Limb (tissue), 2 donors: Measurements from ENCODE around the gene RAP1B.

ENCODE experiments used
- DNase-seq, 2 donors: peaks; one replicate each; pipeline ENCODE4 v3.0.0-alpha.2; 2016; ENCODE audit errors: extremely low spot score in 2 of 2

The RAP1B gene

DNA sequence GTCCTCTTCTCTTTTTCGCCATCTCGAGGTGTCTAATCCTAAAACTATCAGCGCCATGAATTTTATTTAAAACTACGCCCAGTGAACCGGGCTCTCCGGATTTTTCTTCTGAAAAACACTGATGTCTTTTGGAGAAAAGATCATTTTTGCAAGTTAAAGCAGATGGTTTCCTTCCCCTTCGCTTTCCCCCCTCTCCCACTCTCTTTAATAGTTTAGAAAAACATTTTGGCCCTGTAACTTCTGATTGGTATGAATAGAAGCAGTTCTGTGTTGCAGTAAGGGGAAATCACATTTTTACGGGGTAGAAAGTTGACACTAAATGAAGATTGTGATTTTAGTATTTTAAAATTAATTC lies 1.1 kb downstream of the RAP1B start:
- no peak for DNase-seq

GRCh38 chr12:68612202-68612601 lies 1.5 kb downstream of the RAP1B start:
- no peak for DNase-seq

DNA sequence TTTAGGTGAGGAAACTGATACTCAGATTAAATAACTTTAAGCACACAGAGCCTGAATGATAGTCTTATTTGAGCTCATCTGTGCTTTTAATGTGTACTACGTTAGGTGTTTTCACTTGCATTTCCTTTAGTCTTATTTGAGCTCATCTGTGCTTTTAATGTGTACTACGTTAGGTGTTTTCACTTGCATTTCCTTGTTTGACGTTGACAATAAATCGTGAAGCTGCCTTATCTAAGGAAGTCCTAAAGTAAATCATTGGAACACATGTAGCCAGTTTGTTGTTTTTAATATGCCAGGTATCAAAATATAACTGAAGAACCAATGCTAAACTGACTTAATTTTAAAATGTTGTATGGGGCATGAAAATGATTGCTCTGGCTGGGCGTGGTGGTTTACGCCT lies 2.0 kb downstream of the RAP1B start:
- DNase-seq = no peak

DNA sequence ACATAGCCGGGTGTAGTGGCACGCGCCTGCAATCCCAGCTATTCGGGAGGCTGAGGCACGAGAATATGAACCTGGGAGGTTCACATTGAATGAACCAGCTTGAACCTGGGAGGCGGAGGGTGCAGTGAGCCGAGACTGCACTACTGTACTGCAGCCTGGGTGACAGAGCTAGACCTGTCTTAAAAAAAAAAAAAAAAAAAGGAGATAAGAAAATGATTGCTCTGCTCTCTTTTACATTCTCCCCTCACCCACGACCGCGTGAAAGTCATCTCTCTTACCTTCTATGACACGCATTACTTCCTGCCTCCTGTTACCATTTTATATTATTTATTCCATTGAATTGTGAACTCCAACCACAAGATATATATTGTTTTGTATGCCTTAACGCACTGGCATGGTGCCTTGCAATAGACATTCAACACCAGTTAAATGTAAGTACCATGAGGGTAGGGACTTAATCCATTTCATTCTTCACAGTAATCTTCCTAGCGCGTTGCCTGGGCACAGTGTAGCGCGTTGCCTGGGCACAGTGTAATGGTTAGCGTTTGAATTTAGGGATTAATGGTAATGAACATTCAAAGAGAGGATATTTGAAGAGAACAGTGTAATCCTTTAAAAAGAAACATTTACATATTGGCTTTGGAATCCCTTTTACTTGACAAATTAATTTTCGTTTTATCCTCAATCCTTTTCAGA lies 2.7 kb downstream of the RAP1B start:
- DNase-seq = no peak

- no peak for DNase-seq
Measured at GRCh38 chr12:68614105-68614679, 3.5 kb downstream of the RAP1B start.

DNA sequence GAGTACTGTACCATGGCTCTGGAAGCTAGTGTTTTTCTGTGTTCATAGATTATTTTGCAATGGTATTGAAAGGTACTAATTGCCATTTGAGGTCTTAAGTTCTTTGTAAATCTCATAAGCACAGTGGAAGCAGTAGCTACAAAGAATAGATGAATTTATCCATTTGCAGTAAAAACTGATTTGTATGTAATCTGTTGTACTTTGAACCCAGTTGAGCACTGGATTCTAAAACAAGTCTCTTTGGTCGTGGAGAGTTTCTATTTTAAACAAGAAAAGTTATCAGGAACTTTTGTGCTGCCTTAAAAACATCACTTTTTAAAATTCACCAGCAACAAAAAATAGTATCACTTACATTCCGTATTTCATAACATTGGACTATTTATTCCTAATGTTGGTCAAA lies 4.1 kb downstream of the RAP1B start:
- DNase-seq = no peak

DNA sequence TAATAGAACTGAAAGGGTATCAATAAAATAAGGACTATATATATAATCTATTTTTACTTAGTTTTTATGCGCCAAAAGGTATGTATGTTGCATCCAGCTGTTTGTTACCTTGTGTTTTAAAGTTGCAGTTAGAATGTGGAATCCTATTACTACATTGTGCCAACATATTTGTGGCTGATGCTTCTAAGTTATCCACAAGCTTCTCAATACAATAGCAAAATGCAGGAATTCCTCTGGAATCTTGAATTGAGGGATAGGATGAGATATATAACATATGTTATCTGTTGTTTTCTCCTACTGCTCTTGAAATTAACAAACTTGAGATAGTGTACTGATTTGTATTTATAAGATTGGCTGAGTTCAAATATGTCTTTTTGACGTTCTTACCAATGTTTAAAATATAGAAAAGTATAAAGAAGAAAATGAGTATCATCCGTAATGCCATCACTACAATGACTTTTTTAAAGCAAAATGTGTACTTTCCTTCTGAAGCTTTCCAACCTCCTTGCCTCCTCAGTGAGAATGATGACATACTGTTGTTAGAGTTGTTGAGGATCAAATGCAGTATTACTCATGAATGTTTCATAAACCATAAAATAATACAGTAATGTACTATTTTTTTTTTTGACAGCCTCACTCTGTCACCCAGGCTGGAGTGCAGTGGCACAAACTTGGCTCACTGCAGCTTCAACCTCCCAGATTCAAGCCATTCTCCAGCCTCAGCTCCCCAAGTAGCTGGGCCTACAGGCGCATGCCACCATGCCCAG lies 6.6 kb downstream of the RAP1B start:
- DNase-seq = no peak

GRCh38 chr12:68619541-68619940 lies 8.8 kb downstream of the RAP1B start:
- no peak for DNase-seq

- no peak for DNase-seq
Measured at GRCh38 chr12:68620519-68621471, 10.1 kb downstream of the RAP1B start.

DNA sequence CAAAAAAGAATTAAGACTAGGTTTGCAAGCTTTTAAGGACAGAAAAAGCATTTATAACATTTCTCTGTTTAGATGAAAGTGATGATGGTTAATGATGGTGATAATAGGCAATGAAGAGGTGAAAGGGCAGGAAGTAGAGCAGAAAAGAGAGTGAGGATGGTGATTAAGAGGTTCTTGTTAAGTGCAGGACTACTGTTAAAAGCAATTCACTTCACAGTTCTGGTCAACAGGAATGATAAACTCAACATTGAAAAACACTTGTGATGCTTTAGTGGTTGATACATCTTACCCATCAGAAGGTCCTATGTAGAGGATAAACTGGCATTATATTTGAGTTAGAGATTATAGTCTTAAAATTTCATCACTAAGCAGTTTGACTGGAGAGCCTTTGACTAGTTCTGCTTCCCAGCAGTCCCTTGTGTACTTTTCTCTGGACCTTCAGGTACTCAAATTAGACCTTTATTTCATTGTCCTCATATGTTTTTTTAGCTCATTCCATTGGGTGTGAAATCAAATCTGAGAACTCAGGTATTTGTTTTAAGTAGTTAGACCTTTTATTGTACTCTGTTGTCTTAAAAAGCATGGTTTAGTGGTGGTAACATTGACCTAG lies 10.9 kb downstream of the RAP1B start:
- no peak for DNase-seq

DNA sequence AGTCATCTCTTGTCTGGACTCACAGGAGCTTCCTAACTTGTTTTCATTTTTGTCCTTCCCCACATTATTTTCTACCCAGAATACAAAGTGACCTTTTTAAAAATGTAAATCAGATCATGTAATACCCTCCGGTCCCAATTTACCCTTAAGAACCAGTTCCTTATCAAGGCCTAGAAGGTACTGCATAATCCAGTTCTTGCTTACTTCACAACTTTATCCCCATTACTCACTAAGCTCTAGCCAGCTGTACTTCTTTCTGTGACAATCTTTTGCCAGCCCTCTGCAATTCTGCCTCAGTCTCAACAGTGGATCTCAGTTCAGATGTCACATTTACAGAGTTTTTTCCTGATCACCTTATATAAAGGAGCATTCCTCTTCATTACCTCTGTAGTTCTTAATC lies 11.6 kb downstream of the RAP1B start:
- no peak for DNase-seq

- no peak for DNase-seq
Measured at GRCh38 chr12:68623059-68623458, 12.4 kb downstream of the RAP1B start.

GRCh38 chr12:68623984-68624383 lies 13.3 kb downstream of the RAP1B start:
- no peak for DNase-seq

DNA sequence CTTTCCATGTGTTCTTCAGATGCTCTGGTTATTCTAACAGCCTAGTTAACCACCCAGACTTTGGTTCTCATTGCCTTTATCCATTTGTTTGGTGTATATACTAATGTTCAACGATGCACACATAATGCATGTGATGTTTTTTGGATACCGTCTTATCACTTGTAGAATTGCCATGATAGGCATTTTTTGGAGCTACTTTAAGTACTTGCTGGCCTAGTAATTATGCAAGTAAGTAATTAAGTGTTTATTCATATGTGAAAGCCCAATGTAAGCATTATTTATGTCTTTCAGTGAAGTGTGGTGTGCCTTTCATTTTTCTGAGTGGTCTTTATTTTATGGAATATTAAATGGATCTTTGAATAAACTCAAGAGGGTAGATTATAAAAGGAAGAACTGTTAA lies 14.2 kb downstream of the RAP1B start:
- DNase-seq = no peak

- DNase-seq = no peak
Measured at GRCh38 chr12:68627673-68628319, 17.1 kb downstream of the RAP1B start.

DNA sequence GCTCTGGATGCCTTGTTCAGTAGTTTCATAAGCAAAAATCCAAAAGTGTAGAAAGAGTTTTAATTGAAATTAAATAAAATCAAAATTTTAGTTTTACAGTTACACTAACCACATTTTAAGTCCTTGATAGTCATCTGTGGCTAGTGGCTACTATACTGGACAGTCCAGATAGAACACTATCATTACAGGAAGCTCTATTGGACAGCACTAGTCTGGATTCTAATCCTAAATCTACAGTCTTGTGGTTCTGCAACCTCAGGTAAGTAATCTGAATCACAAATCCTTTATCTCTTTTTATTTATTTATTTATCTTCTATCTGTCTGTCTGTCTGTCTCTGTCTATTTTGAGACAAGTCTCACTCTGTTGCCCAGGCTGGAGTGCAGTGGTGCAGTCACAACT lies 18.0 kb downstream of the RAP1B start:
- no peak for DNase-seq

DNA sequence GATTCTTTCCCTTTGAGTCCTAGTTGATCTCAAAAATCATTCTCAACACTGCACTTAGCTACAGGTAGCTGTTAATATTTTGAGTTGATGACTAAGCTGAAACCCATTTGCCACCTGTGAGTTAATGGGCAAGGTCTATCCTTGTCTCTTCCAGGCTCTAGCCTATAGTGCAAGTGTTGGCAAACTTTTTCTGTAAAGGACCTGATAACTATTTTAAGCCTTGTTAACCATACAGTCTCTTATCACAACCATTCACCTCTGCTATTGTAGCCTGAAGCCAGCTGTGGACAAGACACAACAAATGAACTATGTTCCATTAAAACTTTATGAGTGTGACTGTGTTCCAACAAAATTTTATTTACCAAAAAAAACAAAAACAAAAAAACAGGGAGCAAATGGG lies 19.4 kb downstream of the RAP1B start:
- no peak for DNase-seq

DNA sequence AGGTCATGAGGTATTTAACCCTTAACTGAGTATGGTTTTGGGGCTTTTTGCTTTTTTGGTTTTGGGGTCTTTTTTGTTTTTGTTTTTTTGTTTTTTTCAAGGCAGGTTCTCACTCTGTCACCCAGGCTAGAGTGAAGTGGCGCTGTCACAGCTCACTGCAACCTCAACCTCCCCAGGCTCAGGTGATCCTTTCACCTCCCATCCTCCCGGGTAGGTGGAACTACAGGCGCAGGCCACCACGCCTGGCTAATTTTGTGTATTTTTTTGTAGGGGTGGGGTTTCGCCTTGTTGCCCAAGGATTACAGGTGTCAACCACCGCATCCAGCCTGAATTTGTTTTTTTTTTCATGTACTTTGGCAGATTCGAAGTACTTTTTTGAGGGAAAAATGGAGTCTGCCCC lies 19.9 kb downstream of the RAP1B start:
- no peak for DNase-seq

- no peak for DNase-seq
Measured at GRCh38 chr12:68631227-68631626, 20.5 kb downstream of the RAP1B start.

- DNase-seq = no peak
Measured at GRCh38 chr12:68632486-68632885, 21.8 kb downstream of the RAP1B start.
